H1 (cell line): Measurements from ENCODE around the gene LCN12. TPM values are rescaled to one million over a fixed set of nuclear protein-coding genes. Genes with fewer than 3 reads are reported as not detected.

Experiments used
- CTCF ChIA-PET: fragments of 300-600 bp; sonication (Branson Sonifier 250); formaldehyde crosslinking; loops from one replicate; lab custom pipeline; 2021; ENCODE audit not compliant: partially characterized antibody; lab: Charles Lee
- POLR2A ChIA-PET: fragments of 300-600 bp; sonication (Branson Sonifier 250); formaldehyde crosslinking; loops from one replicate; lab custom pipeline; 2021; ENCODE audit warnings: inconsistent platforms; ENCODE audit not compliant: partially characterized antibody; lab: Charles Lee
- DNase-seq, 2 experiments: peaks; one replicate each; pipeline versions ENCODE4 v3.0.0 to v3.0.0-alpha.2; 2010 to 2022; ENCODE audit warnings: low spot score in 2 of 2, low read depth in 1 of 2, mixed read lengths in 1 of 2
- FAIRE-seq: peaks from 2 replicates; lab custom pipeline; 2011; peaks lifted over from hg19 to GRCh38; lab: Jason Lieb, UNC
- H2AFZ ChIP-seq: 2 replicates; pipeline ENCODE4 v1.8.1; 2012; ENCODE audit warnings: low read length, inconsistent platforms
- H2AK5ac ChIP-seq: 2 replicates; pipeline ENCODE4 v1.6.1; 2013; ENCODE audit warnings: low read depth, low read length
- H2BK120ac ChIP-seq: replicated peaks from 2 replicates; pipeline ENCODE3; 2013; ENCODE audit warnings: low read depth, low read length, inconsistent platforms
- H2BK12ac ChIP-seq: 2 replicates; pipeline ENCODE4 v1.6.1; 2013; ENCODE audit warnings: low read depth, low read length
- H2BK15ac ChIP-seq: 2 replicates; pipeline ENCODE4 v1.6.1; 2013; ENCODE audit warnings: low read length
- H2BK20ac ChIP-seq: 2 replicates; pipeline ENCODE4 v1.6.1; 2013; ENCODE audit warnings: low read length
- H2BK5ac ChIP-seq: 2 replicates; pipeline ENCODE4 v1.6.1; 2013; ENCODE audit warnings: low read depth, low read length
- H3K14ac ChIP-seq: 2 replicates; pipeline ENCODE4 v1.6.1; 2013; ENCODE audit warnings: inconsistent platforms; ENCODE audit not compliant: insufficient read length
- H3K18ac ChIP-seq: 2 replicates; pipeline ENCODE4 v1.6.1; 2013; ENCODE audit warnings: low read length; ENCODE audit errors: extremely low read depth
- H3K23ac ChIP-seq: 2 replicates; pipeline ENCODE4 v1.6.1; 2013; ENCODE audit warnings: inconsistent platforms; ENCODE audit not compliant: insufficient read length
- H3K23me2 ChIP-seq: 2 replicates; pipeline ENCODE4 v1.6.1; 2013; ENCODE audit warnings: low read depth, low read length
- H3K27ac ChIP-seq: 2 replicates; pipeline ENCODE4 v1.6.1; 2011; ENCODE audit warnings: low read depth, low read length, inconsistent platforms
- H3K27me3 ChIP-seq, 4 experiments: replicated peaks in 1 of 4; 1 replicate in 1 of 4; 2 replicates in 3 of 4; pipeline versions ENCODE4 v1.6.1 to v1.8.1; 2011 to 2013; ENCODE audit warnings: low read length in 3 of 4, mild to moderate bottlenecking in 3 of 4, inconsistent platforms in 2 of 4, mixed read lengths in 2 of 4, moderate library complexity in 1 of 4; ENCODE audit not compliant: control insufficient read depth in 3 of 4, insufficient read depth in 3 of 4; ENCODE audit errors: extremely low read depth in 1 of 4
- H3K36me3 ChIP-seq, 4 experiments: 2 replicates each; pipeline versions ENCODE4 v1.6.1 to v1.8.1; 2011 to 2013; ENCODE audit warnings: mild to moderate bottlenecking in 4 of 4, low read length in 3 of 4, moderate library complexity in 2 of 4, control low read depth in 1 of 4, inconsistent platforms in 1 of 4; ENCODE audit not compliant: insufficient read depth in 4 of 4, control insufficient read depth in 2 of 4
- H3K4ac ChIP-seq: replicated peaks from 2 replicates; pipeline ENCODE3; 2013; ENCODE audit warnings: low read length, low read depth, mixed read lengths, inconsistent platforms; ENCODE audit not compliant: insufficient read length
- H3K4me1 ChIP-seq, 4 experiments: replicated peaks in 1 of 4; 1 replicate in 1 of 4; 2 replicates in 3 of 4; pipeline versions ENCODE4 v1.6.1 to v1.8.1; 2011 to 2013; ENCODE audit warnings: low read length in 3 of 4, inconsistent platforms in 2 of 4, mixed read lengths in 1 of 4; ENCODE audit not compliant: insufficient read depth in 4 of 4, control insufficient read depth in 3 of 4
- H3K4me2 ChIP-seq, 2 experiments: 2 replicates each; pipeline versions ENCODE4 v1.6.1 to v1.8.1; 2011 to 2013; ENCODE audit warnings: low read depth in 2 of 2, low read length in 2 of 2, control low read depth in 1 of 2, inconsistent platforms in 1 of 2, mild to moderate bottlenecking in 1 of 2; ENCODE audit not compliant: insufficient read depth in 1 of 2
- H3K4me3 ChIP-seq, 4 experiments: fragments of 200-600, 300-600 bp in 1 of 4; sonication (generic), shearing (Covaris generic), sonication (Bioruptor Twin) in 1 of 4; 2 replicates each; pipeline versions ENCODE4 v1.5.1 to v1.8.1; 2011 to 2016; ENCODE audit warnings: low read length in 4 of 4, low read depth in 3 of 4, control low read depth in 2 of 4, inconsistent platforms in 2 of 4, mild to moderate bottlenecking in 2 of 4, mixed read lengths in 1 of 4, moderate library complexity in 1 of 4; ENCODE audit not compliant: insufficient read depth in 2 of 4; ENCODE audit errors: extremely low read depth in 1 of 4
- H3K56ac ChIP-seq: replicated peaks from 2 replicates; pipeline ENCODE3; 2013; ENCODE audit warnings: low read depth, mild to moderate bottlenecking, mixed read lengths, low read length, inconsistent platforms; ENCODE audit not compliant: insufficient read length
- H3K79me1 ChIP-seq: 2 replicates; pipeline ENCODE4 v1.6.1; 2013; ENCODE audit warnings: low read depth, low read length, control low read depth
- H3K79me2 ChIP-seq, 2 experiments: 2 replicates each; pipeline versions ENCODE4 v1.6.1 to v1.8.1; 2012 to 2013; ENCODE audit warnings: low read length in 2 of 2, mild to moderate bottlenecking in 2 of 2, inconsistent platforms in 1 of 2; ENCODE audit not compliant: insufficient read depth in 2 of 2, control insufficient read depth in 1 of 2
- H3K9ac ChIP-seq, 4 experiments: replicated peaks in 1 of 4; 1 replicate in 1 of 4; 2 replicates in 3 of 4; pipeline versions ENCODE4 v1.6.1 to v1.8.1; 2011 to 2013; ENCODE audit warnings: low read depth in 3 of 4, low read length in 3 of 4, control low read depth in 2 of 4, mild to moderate bottlenecking in 2 of 4, moderate library complexity in 2 of 4, inconsistent platforms in 1 of 4; ENCODE audit errors: extremely low read depth in 1 of 4
- H3K9me3 ChIP-seq, 2 experiments: 2 replicates each; pipeline versions ENCODE4 v1.6.1 to v1.8.1; 2012 to 2013; ENCODE audit warnings: mild to moderate bottlenecking in 2 of 2, moderate library complexity in 2 of 2, control low read depth in 1 of 2, inconsistent platforms in 1 of 2, low read depth in 1 of 2, low read length in 1 of 2, mixed read lengths in 1 of 2; ENCODE audit not compliant: insufficient read depth in 2 of 2
- H4K20me1 ChIP-seq, 2 experiments: replicated peaks in 1 of 2; 2 replicates each; pipeline versions ENCODE3 to v1.8.1; 2011 to 2013; ENCODE audit warnings: inconsistent platforms in 2 of 2, low read length in 2 of 2, mild to moderate bottlenecking in 1 of 2; ENCODE audit not compliant: insufficient read depth in 2 of 2, control insufficient read depth in 1 of 2
- H4K5ac ChIP-seq: 2 replicates; pipeline ENCODE4 v1.6.1; 2013; ENCODE audit warnings: low read length, low read depth, mixed read lengths, inconsistent platforms; ENCODE audit not compliant: insufficient read length
- H4K8ac ChIP-seq: 2 replicates; pipeline ENCODE4 v1.8.0; 2013; ENCODE audit warnings: mild to moderate bottlenecking, moderate library complexity, low read length, inconsistent platforms; ENCODE audit not compliant: insufficient read depth; ENCODE audit errors: extremely low read depth
- H4K91ac ChIP-seq: replicated peaks from 2 replicates; pipeline ENCODE3; 2013; ENCODE audit warnings: low read length, mixed read lengths, inconsistent platforms; ENCODE audit not compliant: insufficient read length
- CHD2 ChIP-seq: IDR thresholded peaks from 2 replicates; pipeline ENCODE4 v1.6.1; 2012; ENCODE audit warnings: low read length, improper control_type of control experiment
- JUN ChIP-seq: IDR thresholded peaks from 2 replicates; pipeline ENCODE4 v1.6.1; 2011; ENCODE audit warnings: low read depth, mild to moderate bottlenecking, improper control_type of control experiment, low read length
- KDM1A ChIP-seq: fragments of 200-600, 300-600 bp; sonication (generic); IDR thresholded peaks from 2 replicates; pipeline ENCODE4 v1.7.1; 2016; ENCODE audit warnings: mild to moderate bottlenecking, low read length, borderline replicate concordance
- SP4 ChIP-seq: IDR thresholded peaks from 2 replicates; pipeline ENCODE4 v1.6.1; 2012; ENCODE audit warnings: low read length, inconsistent platforms
- SRF ChIP-seq: IDR thresholded peaks from 2 replicates; pipeline ENCODE4 v1.6.1; 2011; ENCODE audit warnings: mild to moderate bottlenecking, low read depth, low read length, moderate library complexity
- TAF1 ChIP-seq: IDR thresholded peaks from 2 replicates; pipeline ENCODE4 v1.6.1; 2011; ENCODE audit warnings: mild to moderate bottlenecking, low read depth, low read length
- WGBS, 2 experiments: shearing (Covaris generic) in 1 of 2; methylation state at CpG; one replicate each; pipeline versions ENCODE4 v1.1.6 to v1.1.7; 2013 to 2015; ENCODE audit warnings: low lambda C conversion rate in 2 of 2, mixed read lengths in 2 of 2, inconsistent platforms in 1 of 2, low coverage in 1 of 2, missing lambda C conversion rate in 1 of 2; ENCODE audit not compliant: insufficient replicate concordance in 2 of 2, insufficient coverage in 1 of 2, insufficient read length in 1 of 2; ENCODE audit errors: extremely low coverage in 1 of 2, missing lambda C conversion rate in 1 of 2; 5-methylcytosine and 5-hydroxymethylcytosine counted together
- polyA plus RNA-seq, 7 experiments: library from polyadenylated mRNA; depleted of rRNA in 3 of 7; stranded (reverse) in 5 of 7; unstranded in 2 of 7; fragments of >200 nt in 5 of 7; fragments of 200-250 nt in 2 of 7; gene quantifications; 1 replicate in 5 of 7; 2 replicates in 1 of 7; 4 replicates in 1 of 7; pipeline versions ENCODE4 v1.2.1 to v1.2.3, GENCODE V29; 2011 to 2013; ENCODE audit warnings: missing spikeins in 2 of 7, mixed read lengths in 2 of 7
- total RNA-seq: library from RNA; stranded (reverse); fragmentation: NEBNext Ultra II Directional; extraction: Animal tissue kit (Norgen Biotek cat#: 25700); gene quantifications from 2 replicates; pipeline ENCODE4 v1.2.1, GENCODE V29; 2021
- TF ChIP-seq, protein P1 (sequence below): IDR thresholded peaks from 2 replicates; pipeline ENCODE4 v1.6.1; 2012; ENCODE audit warnings: low read length, inconsistent platforms

Gene LCN12
- total and polyA plus RNA-seq, 2 of the 8 experiments (the other 6 are each of a cell fraction or from before 2014, with no cell fraction given): 1.1 to 1.7 TPM

DNA sequence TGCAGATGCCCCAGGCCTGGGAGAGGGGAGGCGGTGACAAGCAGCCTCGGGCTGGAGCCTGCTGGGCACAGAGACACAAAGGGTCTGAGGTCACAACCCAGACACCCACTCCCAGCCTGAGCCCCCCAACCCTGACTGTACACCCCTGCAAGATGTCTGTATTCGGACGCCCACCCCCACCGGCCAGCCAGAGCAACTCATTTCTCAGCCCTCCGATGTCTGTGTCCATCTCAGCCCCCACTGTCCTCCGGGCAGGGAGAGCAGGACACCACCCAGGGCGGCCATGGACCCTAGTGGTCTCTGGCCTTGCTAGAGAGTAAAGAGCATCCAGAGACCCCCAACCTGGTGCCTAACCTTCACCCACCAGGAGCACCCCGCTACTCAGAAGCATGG, 3.9 kb downstream of the LCN12 start:
- FAIRE-seq (no peak), DNase-seq (no peak)
- Histone ChIP-seq H2BK5ac (no peak overlapping the region), H3K18ac (no peak overlapping the region), H3K14ac (no peak overlapping the region), H3K27me3 (no peaks in the 10 kb centered on the region), H3K4me1 (peaks cover 0 to 2% (median under 1%) of the 10 kb centered on the region in 4 experiments; a peak in 2 of 7 replicates), H3K9ac (no peak overlapping the region), H4K91ac (no peak overlapping the region), H2BK15ac (no peak overlapping the region), H3K9me3 (no peaks in the 10 kb centered on the region), H3K36me3 (no peaks in the 10 kb centered on the region), H3K23me2 (peaks cover 12% of the 10 kb centered on the region; the same call in 1 of the 2 replicates), H2BK20ac (no peak overlapping the region), H3K4me3 (no peak overlapping the region), H3K79me1 (no peaks in the 10 kb centered on the region), H3K23ac (no peak overlapping the region), H2BK120ac (no peak overlapping the region), H2BK12ac (no peak overlapping the region), H4K5ac (no peak overlapping the region), H3K79me2 (no peaks in the 10 kb centered on the region), H3K4me2 (no peak overlapping the region), H3K4ac (no peak overlapping the region), H4K8ac (no peak overlapping the region), H3K56ac (no peak overlapping the region), H4K20me1 (peaks cover 0 to 6% of the 10 kb centered on the region in 2 experiments), H3K27ac (no peak overlapping the region), H2AFZ (no peak overlapping the region), H2AK5ac (no peak overlapping the region)
- CTCF ChIA-PET: interaction anchor here (1.3 to 5.2 kb wide), 4 partner anchors 11 to 111 kb away, joined by 3 to 21 read pairs (median 6); partner anchors contain the start of genes C8G and FBXW5
- 89% methylated on average over 9 of the region's 9 CpGs; no CpG with 5 or more reads in 1 of the 2 experiments for WGBS, 2 experiments
- POLR2A ChIA-PET: no interaction called here
- TF ChIP-seq SRF (no peak), SP4 (no peak), TAF1 (no peak), CHD2 (no peak), JUN (no peak), KDM1A (no peak)
- TF ChIP-seq, protein P1, sequence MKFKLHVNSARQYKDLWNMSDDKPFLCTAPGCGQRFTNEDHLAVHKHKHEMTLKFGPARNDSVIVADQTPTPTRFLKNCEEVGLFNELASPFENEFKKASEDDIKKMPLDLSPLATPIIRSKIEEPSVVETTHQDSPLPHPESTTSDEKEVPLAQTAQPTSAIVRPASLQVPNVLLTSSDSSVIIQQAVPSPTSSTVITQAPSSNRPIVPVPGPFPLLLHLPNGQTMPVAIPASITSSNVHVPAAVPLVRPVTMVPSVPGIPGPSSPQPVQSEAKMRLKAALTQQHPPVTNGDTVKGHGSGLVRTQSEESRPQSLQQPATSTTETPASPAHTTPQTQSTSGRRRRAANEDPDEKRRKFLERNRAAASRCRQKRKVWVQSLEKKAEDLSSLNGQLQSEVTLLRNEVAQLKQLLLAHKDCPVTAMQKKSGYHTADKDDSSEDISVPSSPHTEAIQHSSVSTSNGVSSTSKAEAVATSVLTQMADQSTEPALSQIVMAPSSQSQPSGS: no peak
